Measurements from ENCODE around the gene TRIO.

The TRIO gene

GRCh38 chr5:14557791-14558415 lies 414.8 kb downstream of the TRIO start:
- no peak for DNase-seq (ENCODE audit: low read depth)

All from HS-5 (cell line).